Tibial nerve (tissue), 4 donors: ENCODE results near the gene LAMC2.

Experiments
- EP300 ChIP-seq, 2 donors: sonication (generic); formaldehyde crosslinking; IDR thresholded peaks; one replicate each; pipeline ENCODE4 v1.6.1; 2017; ENCODE audit warnings: antibody characterized with exemption in 2 of 2, mild to moderate bottlenecking in 1 of 2
- POLR2A ChIP-seq, 2 donors: fragments of 450-650 bp; IDR thresholded peaks; one replicate each; pipeline ENCODE4 v1.6.1; 2017; ENCODE audit warnings: antibody characterized with exemption in 2 of 2, mild to moderate bottlenecking in 2 of 2, moderate library complexity in 2 of 2
- TF ChIP-seq, protein P1 (sequence below), 5 experiments: fragments of 200-600 bp in 3 of 5; fragments of 450-650 bp in 2 of 5; sonication (generic) in 3 of 5; IDR thresholded peaks; one replicate each; pipeline ENCODE4 v1.5.1; 2016 to 2019; ENCODE audit warnings: antibody characterized with exemption in 5 of 5, mild to moderate bottlenecking in 3 of 5, moderate library complexity in 2 of 5

DNA sequence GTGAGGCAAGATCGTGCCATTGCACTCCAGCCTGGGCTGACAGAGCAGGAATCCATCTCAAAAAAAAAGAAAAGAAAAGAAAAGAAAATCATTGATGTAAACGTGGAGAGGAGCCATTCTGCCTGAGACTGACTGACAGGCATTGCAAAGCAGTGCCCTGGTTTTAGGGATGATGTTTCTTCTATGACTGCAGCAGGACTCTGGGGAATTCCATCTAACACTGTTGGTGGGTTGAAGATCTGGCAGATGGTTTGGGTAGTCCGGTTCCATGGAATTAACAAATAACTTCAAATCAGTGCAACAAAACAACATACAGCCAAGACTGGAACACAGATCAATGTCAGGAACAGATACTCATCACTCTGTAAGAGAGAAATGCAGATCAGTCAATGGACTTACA is 17.8 kb upstream of the LAMC2 start:
- TF ChIP-seq, protein P1, sequence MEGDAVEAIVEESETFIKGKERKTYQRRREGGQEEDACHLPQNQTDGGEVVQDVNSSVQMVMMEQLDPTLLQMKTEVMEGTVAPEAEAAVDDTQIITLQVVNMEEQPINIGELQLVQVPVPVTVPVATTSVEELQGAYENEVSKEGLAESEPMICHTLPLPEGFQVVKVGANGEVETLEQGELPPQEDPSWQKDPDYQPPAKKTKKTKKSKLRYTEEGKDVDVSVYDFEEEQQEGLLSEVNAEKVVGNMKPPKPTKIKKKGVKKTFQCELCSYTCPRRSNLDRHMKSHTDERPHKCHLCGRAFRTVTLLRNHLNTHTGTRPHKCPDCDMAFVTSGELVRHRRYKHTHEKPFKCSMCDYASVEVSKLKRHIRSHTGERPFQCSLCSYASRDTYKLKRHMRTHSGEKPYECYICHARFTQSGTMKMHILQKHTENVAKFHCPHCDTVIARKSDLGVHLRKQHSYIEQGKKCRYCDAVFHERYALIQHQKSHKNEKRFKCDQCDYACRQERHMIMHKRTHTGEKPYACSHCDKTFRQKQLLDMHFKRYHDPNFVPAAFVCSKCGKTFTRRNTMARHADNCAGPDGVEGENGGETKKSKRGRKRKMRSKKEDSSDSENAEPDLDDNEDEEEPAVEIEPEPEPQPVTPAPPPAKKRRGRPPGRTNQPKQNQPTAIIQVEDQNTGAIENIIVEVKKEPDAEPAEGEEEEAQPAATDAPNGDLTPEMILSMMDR (IDR thresholded peaks at IDR 0.05) = no peak
- TF ChIP-seq POLR2A (IDR thresholded peaks at IDR 0.05) (no peak), EP300 (IDR thresholded peaks at IDR 0.05) (no peak)
